ENCODE measurements around the gene TPRA1. TPM values are rescaled to one million over a fixed set of nuclear protein-coding genes. Genes with fewer than 3 reads are reported as not detected.

TPRA1 gene
- total and polyA plus RNA-seq, 2 experiments from 2014 or later = 16.7 to 30.4 TPM

GRCh38 chr3:127539366-127540060 is 51.0 kb downstream of the TPRA1 start:
- Histone ChIP-seq H3K36me3 (ENCODE audit: insufficient read depth) (no peaks in the 10 kb centered on the region), H3K27ac (ENCODE audit: low read depth) (no peak overlapping the region), H3K4me3 (no peak overlapping the region), H3K79me2 (replicated peaks; ENCODE audit: insufficient read depth) (no peaks in the 10 kb centered on the region), H4K20me1 (replicated peaks; ENCODE audit: insufficient read depth) (no peaks in the 10 kb centered on the region), H3K4me1 (ENCODE audit: insufficient read depth) (0 out of 2 replicates have a peak, but pooled peaks cover 5% of the 10 kb centered on the region), H3F3A (replicated peaks; ENCODE audit: low read depth) (no peaks in the 10 kb centered on the region), H3K4me2 (no peak overlapping the region), H3K27me3 (ENCODE audit: insufficient read depth) (no peaks in the 10 kb centered on the region), H2AFZ (no peak overlapping the region), H3K9me2 (ENCODE audit: insufficient read depth) (no peaks in the 10 kb centered on the region)
- H3K4me1 Mint-ChIP-seq = peaks cover 18% of the 10 kb centered on the region
- TF ChIP-seq STAT1 (IDR thresholded peaks at IDR 0.05; ENCODE audit: unreplicated experiment) (no peak), ZNF114 (CRISPR knock-in tag; IDR thresholded peaks at IDR 0.05) (no peak), ZNF462 (CRISPR knock-in tag; IDR thresholded peaks at IDR 0.05) (no peak), ZNF331 (CRISPR knock-in tag; IDR thresholded peaks at IDR 0.05; ENCODE audit: low read depth) (no peak), CREB1 (CRISPR knock-in tag; IDR thresholded peaks at IDR 0.05; ENCODE audit: low read depth) (no peak), EZH2 (IDR thresholded peaks at IDR 0.05; ENCODE audit: low read depth, unreplicated experiment) (no peak), POLR2AphosphoS5 (IDR thresholded peaks at IDR 0.05; ENCODE audit: low read depth) (no peak), JUNB (IDR thresholded peaks at IDR 0.05; ENCODE audit: unreplicated experiment) (no peak), NANOG (IDR thresholded peaks at IDR 0.05; ENCODE audit: borderline replicate concordance) (no peak), EZH2phosphoT487 (IDR thresholded peaks at IDR 0.05; ENCODE audit: unreplicated experiment) (no peak)
- TF ChIP-seq, protein P1, sequence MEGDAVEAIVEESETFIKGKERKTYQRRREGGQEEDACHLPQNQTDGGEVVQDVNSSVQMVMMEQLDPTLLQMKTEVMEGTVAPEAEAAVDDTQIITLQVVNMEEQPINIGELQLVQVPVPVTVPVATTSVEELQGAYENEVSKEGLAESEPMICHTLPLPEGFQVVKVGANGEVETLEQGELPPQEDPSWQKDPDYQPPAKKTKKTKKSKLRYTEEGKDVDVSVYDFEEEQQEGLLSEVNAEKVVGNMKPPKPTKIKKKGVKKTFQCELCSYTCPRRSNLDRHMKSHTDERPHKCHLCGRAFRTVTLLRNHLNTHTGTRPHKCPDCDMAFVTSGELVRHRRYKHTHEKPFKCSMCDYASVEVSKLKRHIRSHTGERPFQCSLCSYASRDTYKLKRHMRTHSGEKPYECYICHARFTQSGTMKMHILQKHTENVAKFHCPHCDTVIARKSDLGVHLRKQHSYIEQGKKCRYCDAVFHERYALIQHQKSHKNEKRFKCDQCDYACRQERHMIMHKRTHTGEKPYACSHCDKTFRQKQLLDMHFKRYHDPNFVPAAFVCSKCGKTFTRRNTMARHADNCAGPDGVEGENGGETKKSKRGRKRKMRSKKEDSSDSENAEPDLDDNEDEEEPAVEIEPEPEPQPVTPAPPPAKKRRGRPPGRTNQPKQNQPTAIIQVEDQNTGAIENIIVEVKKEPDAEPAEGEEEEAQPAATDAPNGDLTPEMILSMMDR (conservative IDR thresholded peaks at IDR 0.05; ENCODE audit: low read depth in 2 of 2) = no peak
- TF ChIP-seq, protein P2, sequence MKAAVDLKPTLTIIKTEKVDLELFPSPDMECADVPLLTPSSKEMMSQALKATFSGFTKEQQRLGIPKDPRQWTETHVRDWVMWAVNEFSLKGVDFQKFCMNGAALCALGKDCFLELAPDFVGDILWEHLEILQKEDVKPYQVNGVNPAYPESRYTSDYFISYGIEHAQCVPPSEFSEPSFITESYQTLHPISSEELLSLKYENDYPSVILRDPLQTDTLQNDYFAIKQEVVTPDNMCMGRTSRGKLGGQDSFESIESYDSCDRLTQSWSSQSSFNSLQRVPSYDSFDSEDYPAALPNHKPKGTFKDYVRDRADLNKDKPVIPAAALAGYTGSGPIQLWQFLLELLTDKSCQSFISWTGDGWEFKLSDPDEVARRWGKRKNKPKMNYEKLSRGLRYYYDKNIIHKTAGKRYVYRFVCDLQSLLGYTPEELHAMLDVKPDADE (IDR thresholded peaks at IDR 0.05) = no peak
- TF ChIP-seq, protein P3, sequence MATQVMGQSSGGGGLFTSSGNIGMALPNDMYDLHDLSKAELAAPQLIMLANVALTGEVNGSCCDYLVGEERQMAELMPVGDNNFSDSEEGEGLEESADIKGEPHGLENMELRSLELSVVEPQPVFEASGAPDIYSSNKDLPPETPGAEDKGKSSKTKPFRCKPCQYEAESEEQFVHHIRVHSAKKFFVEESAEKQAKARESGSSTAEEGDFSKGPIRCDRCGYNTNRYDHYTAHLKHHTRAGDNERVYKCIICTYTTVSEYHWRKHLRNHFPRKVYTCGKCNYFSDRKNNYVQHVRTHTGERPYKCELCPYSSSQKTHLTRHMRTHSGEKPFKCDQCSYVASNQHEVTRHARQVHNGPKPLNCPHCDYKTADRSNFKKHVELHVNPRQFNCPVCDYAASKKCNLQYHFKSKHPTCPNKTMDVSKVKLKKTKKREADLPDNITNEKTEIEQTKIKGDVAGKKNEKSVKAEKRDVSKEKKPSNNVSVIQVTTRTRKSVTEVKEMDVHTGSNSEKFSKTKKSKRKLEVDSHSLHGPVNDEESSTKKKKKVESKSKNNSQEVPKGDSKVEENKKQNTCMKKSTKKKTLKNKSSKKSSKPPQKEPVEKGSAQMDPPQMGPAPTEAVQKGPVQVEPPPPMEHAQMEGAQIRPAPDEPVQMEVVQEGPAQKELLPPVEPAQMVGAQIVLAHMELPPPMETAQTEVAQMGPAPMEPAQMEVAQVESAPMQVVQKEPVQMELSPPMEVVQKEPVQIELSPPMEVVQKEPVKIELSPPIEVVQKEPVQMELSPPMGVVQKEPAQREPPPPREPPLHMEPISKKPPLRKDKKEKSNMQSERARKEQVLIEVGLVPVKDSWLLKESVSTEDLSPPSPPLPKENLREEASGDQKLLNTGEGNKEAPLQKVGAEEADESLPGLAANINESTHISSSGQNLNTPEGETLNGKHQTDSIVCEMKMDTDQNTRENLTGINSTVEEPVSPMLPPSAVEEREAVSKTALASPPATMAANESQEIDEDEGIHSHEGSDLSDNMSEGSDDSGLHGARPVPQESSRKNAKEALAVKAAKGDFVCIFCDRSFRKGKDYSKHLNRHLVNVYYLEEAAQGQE (IDR thresholded peaks at IDR 0.05; ENCODE audit: unreplicated experiment) = no peak
- DNase-seq (ENCODE audit: low spot score) (no peak), ATAC-seq (no peak)
- H3K9me3 Mint-ChIP-seq = no peaks in the 10 kb centered on the region
- H3K27ac Mint-ChIP-seq = no peak overlapping the region
- H3K27me3 Mint-ChIP-seq (ENCODE audit: insufficient read depth, low read depth, poor library complexity) = peaks cover 20% of the 10 kb centered on the region
- H3K4me3 Mint-ChIP-seq = no peak overlapping the region
- no peaks in the 10 kb centered on the region; the same call in 2 of the 3 replicates for H3K36me3 Mint-ChIP-seq (ENCODE audit: low read depth)
